ENCODE results near the gene CACYBP. TPM values are rescaled to one million over a fixed set of nuclear protein-coding genes. Genes with fewer than 3 reads are reported as not detected.

Gene CACYBP
- total and polyA plus RNA-seq, 2 experiments from 2014 or later: 209 to 453 TPM

GRCh38 chr1:174966008-174966572, 33.7 kb upstream of the CACYBP start:
- Histone ChIP-seq H3K79me2 (replicated peaks; ENCODE audit: insufficient read depth) (0 out of 2 replicates have a peak, but pooled peaks cover 9% of the 10 kb centered on the region), H3F3A (replicated peaks; ENCODE audit: low read depth) (no peaks in the 10 kb centered on the region), H2AFZ (no peak overlapping the region), H3K27me3 (ENCODE audit: insufficient read depth) (no peaks in the 10 kb centered on the region), H3K27ac (ENCODE audit: low read depth) (peak overlapping the region; percentile 72), H3K4me1 (ENCODE audit: insufficient read depth) (peaks cover 11% of the 10 kb centered on the region; the same call in 1 of the 2 replicates), H3K4me3 (no peak overlapping the region), H3K36me3 (ENCODE audit: insufficient read depth) (peaks cover 22% of the 10 kb centered on the region; the same call in 1 of the 2 replicates), H3K4me2 (no peak overlapping the region), H4K20me1 (replicated peaks; ENCODE audit: insufficient read depth) (peaks cover 11% of the 10 kb centered on the region), H3K9me2 (ENCODE audit: insufficient read depth) (no peaks in the 10 kb centered on the region)
- ATAC-seq: no peak
- Mint-ChIP-seq H3K4me3 (no peak overlapping the region), H3K27me3 (ENCODE audit: insufficient read depth, low read depth, poor library complexity) (peaks cover 4% of the 10 kb centered on the region), H3K9me3 (no peaks in the 10 kb centered on the region), H3K27ac (peak overlapping the region; percentile 90), H3K4me1 (peaks cover 20% of the 10 kb centered on the region; the same call in 2 of the 3 replicates), H3K36me3 (ENCODE audit: low read depth) (peaks cover 24% of the 10 kb centered on the region)
- no peak for DNase-seq (ENCODE audit: low spot score)
- no peak for TF ChIP-seq CREB1 (CRISPR knock-in tag; IDR thresholded peaks at IDR 0.05; ENCODE audit: low read depth)
- TF ChIP-seq STAT1 (IDR thresholded peaks at IDR 0.05; ENCODE audit: unreplicated experiment): no peak
- no peak for TF ChIP-seq ZNF114 (CRISPR knock-in tag; IDR thresholded peaks at IDR 0.05)
- no peak for TF ChIP-seq CTCF (conservative IDR thresholded peaks at IDR 0.05; ENCODE audit: low read depth in 2 of 2)
- no peak for TF ChIP-seq ZNF331 (CRISPR knock-in tag; IDR thresholded peaks at IDR 0.05; ENCODE audit: low read depth)
- TF ChIP-seq, protein P1, sequence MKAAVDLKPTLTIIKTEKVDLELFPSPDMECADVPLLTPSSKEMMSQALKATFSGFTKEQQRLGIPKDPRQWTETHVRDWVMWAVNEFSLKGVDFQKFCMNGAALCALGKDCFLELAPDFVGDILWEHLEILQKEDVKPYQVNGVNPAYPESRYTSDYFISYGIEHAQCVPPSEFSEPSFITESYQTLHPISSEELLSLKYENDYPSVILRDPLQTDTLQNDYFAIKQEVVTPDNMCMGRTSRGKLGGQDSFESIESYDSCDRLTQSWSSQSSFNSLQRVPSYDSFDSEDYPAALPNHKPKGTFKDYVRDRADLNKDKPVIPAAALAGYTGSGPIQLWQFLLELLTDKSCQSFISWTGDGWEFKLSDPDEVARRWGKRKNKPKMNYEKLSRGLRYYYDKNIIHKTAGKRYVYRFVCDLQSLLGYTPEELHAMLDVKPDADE (IDR thresholded peaks at IDR 0.05): no peak
- TF ChIP-seq POLR2AphosphoS5 (IDR thresholded peaks at IDR 0.05; ENCODE audit: low read depth): no peak
- no peak for TF ChIP-seq NANOG (IDR thresholded peaks at IDR 0.05; ENCODE audit: borderline replicate concordance)
- no peak for TF ChIP-seq ZNF462 (CRISPR knock-in tag; IDR thresholded peaks at IDR 0.05)
- no peak for TF ChIP-seq EZH2phosphoT487 (IDR thresholded peaks at IDR 0.05; ENCODE audit: unreplicated experiment)
- TF ChIP-seq EZH2 (IDR thresholded peaks at IDR 0.05; ENCODE audit: low read depth, unreplicated experiment): no peak
- TF ChIP-seq, protein P2, sequence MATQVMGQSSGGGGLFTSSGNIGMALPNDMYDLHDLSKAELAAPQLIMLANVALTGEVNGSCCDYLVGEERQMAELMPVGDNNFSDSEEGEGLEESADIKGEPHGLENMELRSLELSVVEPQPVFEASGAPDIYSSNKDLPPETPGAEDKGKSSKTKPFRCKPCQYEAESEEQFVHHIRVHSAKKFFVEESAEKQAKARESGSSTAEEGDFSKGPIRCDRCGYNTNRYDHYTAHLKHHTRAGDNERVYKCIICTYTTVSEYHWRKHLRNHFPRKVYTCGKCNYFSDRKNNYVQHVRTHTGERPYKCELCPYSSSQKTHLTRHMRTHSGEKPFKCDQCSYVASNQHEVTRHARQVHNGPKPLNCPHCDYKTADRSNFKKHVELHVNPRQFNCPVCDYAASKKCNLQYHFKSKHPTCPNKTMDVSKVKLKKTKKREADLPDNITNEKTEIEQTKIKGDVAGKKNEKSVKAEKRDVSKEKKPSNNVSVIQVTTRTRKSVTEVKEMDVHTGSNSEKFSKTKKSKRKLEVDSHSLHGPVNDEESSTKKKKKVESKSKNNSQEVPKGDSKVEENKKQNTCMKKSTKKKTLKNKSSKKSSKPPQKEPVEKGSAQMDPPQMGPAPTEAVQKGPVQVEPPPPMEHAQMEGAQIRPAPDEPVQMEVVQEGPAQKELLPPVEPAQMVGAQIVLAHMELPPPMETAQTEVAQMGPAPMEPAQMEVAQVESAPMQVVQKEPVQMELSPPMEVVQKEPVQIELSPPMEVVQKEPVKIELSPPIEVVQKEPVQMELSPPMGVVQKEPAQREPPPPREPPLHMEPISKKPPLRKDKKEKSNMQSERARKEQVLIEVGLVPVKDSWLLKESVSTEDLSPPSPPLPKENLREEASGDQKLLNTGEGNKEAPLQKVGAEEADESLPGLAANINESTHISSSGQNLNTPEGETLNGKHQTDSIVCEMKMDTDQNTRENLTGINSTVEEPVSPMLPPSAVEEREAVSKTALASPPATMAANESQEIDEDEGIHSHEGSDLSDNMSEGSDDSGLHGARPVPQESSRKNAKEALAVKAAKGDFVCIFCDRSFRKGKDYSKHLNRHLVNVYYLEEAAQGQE (IDR thresholded peaks at IDR 0.05; ENCODE audit: unreplicated experiment): no peak
- TF ChIP-seq JUNB (IDR thresholded peaks at IDR 0.05; ENCODE audit: unreplicated experiment): no peak
